K562 (cell line): Measurements from ENCODE around the gene EML1.

Source experiments
- CTCF ChIP-seq, 3 experiments: IDR thresholded peaks in 2 of 3; conservative IDR thresholded peaks in 1 of 3; 2 replicates each; pipeline ENCODE4 v1.5.1; 2011 to 2012; ENCODE audit warnings: low read length in 3 of 3, mild to moderate bottlenecking in 3 of 3, control low read depth in 2 of 3, improper control_type of control experiment in 1 of 3, inconsistent platforms in 1 of 3, low read depth in 1 of 3, mixed read lengths in 1 of 3, moderate library complexity in 1 of 3; ENCODE audit not compliant: insufficient read depth in 2 of 3
- NEUROD1 ChIP-seq: fragments of 150-350 bp; IDR thresholded peaks from 2 replicates; pipeline ENCODE4 v1.6.1; 2014; ENCODE audit warnings: borderline replicate concordance, low read length, low read depth; ENCODE audit not compliant: partially characterized antibody
- NFE2L1 ChIP-seq: fragments of 450-650 bp; IDR thresholded peaks from 2 replicates; pipeline ENCODE4 v1.6.1; 2016; ENCODE audit warnings: missing genetic modification characterization, low read depth, mild to moderate bottlenecking, missing compliant biosample characterization, moderate library complexity, borderline replicate concordance
- NR2C2 ChIP-seq, 2 experiments: fragments of 200-800 bp in 1 of 2; sonication (Bioruptor generic) in 1 of 2; sonication (generic) in 1 of 2; formaldehyde crosslinking in 1 of 2; IDR thresholded peaks; 2 replicates each; pipeline versions ENCODE4 v1.6.1 to v1.8.0; 2016 to 2022; ENCODE audit warnings: mild to moderate bottlenecking in 1 of 2, missing compliant biosample characterization in 1 of 2, missing genetic modification characterization in 1 of 2, missing genetic modification reagents in 1 of 2
- RAD21 ChIP-seq, 2 experiments: fragments of 250-450 bp in 1 of 2; fragments of 450-650 bp in 1 of 2; sonication (Bioruptor Pico) in 1 of 2; formaldehyde crosslinking in 1 of 2; IDR thresholded peaks in 1 of 2; conservative IDR thresholded peaks in 1 of 2; 2 replicates each; pipeline versions ENCODE4 v1.4.0 to v1.8.0; 2020 to 2022; ENCODE audit warnings: mild to moderate bottlenecking in 2 of 2, moderate library complexity in 1 of 2
- SIN3A ChIP-seq, 2 experiments: fragments of 150-350 bp in 1 of 2; IDR thresholded peaks; 2 replicates each; pipeline ENCODE4 v1.6.1; 2011 to 2016; ENCODE audit warnings: borderline replicate concordance in 2 of 2, low read depth in 2 of 2, low read length in 2 of 2, mild to moderate bottlenecking in 2 of 2, moderate library complexity in 2 of 2; ENCODE audit not compliant: control insufficient read depth in 1 of 2
- TFE3 ChIP-seq: fragments of 450-650 bp; formaldehyde crosslinking; IDR thresholded peaks from 2 replicates; pipeline ENCODE4 v1.4.0; 2020; ENCODE audit warnings: mild to moderate bottlenecking, mixed read lengths
- USF2 ChIP-seq: sonication (generic); formaldehyde crosslinking; IDR thresholded peaks from 2 replicates; pipeline ENCODE4 v1.5.0; 2020; ENCODE audit warnings: missing genetic modification reagents

GRCh38 chr14:99931308-99931707 is 138.1 kb downstream of the EML1 start:
- no peak for TF ChIP-seq TFE3 (CRISPR knock-in tag)
- no peak for TF ChIP-seq NFE2L1
- no peak for TF ChIP-seq RAD21 (CRISPR knock-in tag; conservative IDR thresholded peaks at IDR 0.05 in 1 of 2, IDR thresholded peaks at IDR 0.05 in 1 of 2)
- TF ChIP-seq NEUROD1, result no peak
- TF ChIP-seq NR2C2 (CRISPR knock-in tag; IDR thresholded peaks at IDR 0.05), result no peak
- TF ChIP-seq NR2C2 (tag; IDR thresholded peaks at IDR 0.05), result no peak
- TF ChIP-seq USF2 (CRISPR knock-in tag), result no peak
- TF ChIP-seq SIN3A (IDR thresholded peaks at IDR 0.05; ENCODE audit: borderline replicate concordance in 2 of 2, control insufficient read depth in 1 of 2, low read depth in 2 of 2, low read length in 2 of 2), result no peak
- no peak for TF ChIP-seq CTCF (IDR thresholded peaks at IDR 0.05 in 2 of 3, conservative IDR thresholded peaks at IDR 0.05 in 1 of 3; ENCODE audit: insufficient read depth in 2 of 3, low read depth in 1 of 3, low read length in 3 of 3)
